Pons (tissue), 1 donor: ENCODE measurements around the gene GIGYF2.
"Not testable (repeated sequence)": the region's sequence is repeated elsewhere in the genome, so short reads cannot be mapped to it uniquely, and the experiment has no call there.

ENCODE experiments used
- DNase-seq: peaks from one replicate; pipeline ENCODE4 v3.0.0-alpha.2; 2016; ENCODE audit warnings: low spot score

The GIGYF2 gene

DNA sequence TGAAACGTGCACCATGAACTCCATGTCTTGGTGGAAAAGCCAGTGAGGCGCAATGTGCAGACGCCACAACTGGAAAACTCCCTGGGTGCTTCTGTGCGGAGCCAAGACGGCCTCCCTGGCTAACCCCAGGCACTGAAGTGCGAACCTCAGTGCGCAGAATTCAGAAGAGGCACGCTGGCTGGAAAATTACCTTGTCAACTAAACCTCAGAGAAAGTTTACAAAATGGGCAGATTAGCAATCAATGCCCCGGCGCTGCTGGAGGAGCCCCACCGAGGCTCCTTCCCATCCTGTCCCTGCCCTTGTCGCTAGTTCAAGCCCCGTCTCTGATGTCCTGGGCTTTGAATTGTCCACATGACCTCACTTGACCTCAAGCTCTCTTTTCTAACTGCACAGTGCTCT lies 195.1 kb downstream of the GIGYF2 start:
- no peak for DNase-seq

DNA sequence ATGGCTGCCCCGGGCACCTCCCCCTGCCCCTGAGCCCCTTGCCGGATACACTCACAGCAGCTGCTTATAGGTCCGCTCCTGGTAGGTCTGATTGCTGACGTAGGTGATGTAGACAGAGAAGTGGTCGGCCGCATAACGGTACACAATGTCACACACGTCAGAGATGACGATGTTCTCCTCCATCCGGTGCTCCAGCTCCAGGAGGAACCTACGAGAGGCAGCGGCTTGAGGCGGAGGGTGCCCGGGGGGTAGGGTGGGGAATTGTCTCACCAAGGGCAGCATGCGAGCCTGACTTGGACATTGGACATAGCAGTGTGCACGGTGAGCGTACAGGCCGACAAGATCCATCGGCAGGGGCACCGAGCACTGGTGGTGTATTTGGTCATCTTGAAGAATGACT lies 195.7 kb downstream of the GIGYF2 start:
- no peak for DNase-seq

DNA sequence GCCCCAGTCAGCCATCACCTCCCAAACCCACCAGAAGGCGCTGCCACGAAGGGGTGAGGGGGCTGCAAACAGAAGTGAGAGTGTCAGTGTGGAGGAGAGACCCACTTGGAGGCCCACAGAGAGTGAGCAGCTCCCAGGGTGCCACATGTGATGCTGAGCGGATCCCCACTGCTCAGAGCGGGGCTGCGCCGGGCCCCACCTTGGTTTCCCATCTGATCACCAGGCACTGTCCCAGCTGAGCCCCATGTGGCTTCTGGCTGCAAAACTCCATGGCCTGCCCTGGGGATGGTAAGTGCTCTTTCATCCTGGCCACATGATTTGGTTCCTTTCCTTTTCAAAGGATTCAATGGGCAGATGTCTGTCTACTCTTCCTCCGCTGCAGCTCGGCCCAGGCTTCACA lies 196.7 kb downstream of the GIGYF2 start:
- no peak for DNase-seq

DNA sequence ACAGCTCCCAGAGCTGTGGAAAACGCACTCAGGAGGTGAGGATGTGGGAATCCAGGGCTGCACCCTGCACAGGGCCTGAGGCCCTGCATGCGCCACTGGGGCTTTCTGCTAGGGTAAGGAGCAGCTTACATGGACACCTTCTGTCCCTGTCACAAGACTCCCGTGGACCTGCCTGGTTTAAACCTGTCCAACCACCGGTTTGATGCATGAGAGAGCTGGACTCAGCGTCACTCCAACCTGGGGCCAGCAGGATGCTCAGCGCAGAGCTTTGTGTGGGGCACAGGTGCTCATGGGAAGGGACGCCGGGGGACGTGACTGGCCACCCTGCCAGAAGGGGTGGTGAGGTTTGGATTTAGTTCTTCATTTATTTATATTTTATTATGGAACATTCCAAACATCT lies 197.1 kb downstream of the GIGYF2 start:
- no peak for DNase-seq

DNA sequence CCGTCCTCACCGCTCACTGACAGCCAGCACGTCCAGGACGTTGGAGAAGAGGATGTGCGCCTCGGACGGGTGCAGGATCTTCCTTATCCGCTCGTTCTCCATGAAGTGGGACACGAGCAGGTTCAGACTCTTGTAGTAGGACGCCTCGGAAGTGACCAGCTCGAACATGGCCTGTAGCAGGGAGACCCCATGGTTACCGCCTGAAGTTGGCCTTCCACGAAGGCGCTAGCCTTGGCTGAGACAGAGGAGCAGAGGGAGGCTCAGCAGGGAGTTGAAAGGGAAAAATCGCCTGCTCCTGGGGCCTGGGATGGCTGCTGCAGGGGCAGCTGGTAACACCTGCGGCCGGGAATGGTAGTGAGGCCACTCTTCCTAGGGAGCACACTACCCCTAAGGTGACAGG lies 197.6 kb downstream of the GIGYF2 start:
- no peak for DNase-seq

DNA sequence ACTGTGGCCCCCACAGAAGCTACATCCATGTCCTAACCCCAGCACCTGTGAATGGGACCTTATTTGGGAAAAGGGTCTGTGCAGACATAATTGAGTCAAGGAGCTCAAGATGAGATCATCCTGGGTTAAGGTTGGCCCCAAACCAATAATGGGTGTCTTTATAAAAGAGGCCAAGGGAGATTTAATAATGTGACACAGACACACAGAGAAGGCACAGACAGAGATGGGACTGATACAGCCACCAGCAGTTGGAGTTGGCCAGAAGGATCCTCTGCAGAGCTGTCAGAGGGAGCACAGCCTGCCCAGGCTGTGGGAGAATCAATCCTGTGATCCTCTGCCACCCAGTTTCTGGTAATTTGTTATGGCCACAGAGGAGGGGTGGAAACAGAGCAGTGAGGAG lies 199.0 kb downstream of the GIGYF2 start:
- no peak for DNase-seq

DNA sequence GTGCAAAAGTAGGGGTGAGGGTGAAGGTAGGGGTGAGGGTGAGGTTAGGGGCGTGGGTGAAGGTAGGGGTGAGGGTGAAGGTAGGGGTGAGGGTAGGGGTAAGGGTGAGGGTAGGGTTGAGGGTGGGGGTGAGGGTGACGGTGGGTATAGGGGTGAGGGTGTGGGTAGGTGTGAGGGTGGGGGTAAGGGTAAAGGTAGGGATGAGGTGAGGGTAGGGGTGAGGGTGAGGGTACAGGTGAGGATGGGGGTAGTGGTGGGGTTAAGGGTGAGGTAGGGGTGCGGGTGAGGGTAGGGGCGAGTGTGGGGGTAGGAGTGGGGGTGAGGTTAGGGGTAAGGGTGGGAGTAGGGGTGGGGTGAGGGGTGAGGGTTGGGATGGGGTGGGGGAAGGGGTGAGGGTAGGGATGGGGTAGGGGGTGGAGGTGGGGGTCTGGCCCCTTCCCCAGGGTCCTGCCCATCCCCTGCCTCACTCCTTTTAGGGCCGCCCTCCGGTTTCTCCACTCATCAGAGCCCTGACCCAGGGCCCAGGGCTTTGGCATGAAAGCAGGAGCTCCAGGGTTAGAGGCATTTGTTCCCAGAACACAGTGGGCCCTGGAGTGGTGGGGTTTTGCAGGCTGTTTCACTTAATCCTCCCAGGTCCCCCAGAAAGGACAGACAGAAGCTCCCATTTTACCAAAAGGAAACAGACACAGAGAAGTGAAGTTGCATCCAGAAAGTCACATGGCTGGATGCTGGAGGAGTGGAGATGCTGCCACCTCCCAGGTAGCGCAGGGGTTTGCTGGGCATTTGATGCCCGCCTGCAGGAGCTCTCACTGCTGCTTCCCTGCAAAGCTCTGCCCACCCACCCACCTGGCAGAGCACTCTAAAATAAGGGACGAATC lies 199.8 kb downstream of the GIGYF2 start:
- DNase-seq = no peak

DNA sequence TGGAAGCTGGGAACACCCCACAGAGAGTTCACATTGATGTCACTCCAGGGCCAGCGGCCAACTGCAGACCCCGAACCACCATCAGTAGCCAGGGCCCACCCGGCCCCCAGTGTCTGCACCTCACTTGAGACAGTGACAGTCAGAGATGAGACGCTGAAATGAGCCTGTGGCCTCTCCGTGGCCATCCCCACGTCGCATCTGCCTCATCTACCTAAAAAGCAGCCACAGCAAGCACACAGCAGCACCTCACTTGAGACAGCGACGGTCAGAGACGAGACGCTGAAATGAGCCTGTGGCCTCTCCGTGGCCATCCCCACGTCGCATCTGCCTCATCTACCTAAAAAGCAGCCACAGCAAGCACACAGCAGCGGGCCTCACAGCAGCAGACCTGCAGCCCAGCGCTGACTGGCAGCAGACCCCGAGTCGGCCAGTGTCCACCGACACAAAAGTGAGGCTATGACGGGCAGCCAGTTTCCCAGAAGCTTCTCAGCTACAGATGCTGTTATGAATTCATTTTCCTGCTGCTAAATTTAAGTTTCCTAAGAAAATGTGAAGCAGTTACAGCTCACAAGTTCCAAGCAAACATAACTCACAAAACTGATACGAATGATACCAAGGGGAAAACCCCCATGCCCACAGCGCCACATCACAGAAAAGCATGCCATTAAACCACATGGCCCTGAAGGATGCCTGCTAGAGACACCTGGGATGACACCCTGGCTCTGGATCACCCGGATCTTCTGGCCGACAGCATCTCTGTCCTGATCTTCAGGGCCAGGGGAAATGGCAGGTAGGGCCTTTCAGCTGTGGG lies 200.7 kb downstream of the GIGYF2 start:
- no peak for DNase-seq

DNA sequence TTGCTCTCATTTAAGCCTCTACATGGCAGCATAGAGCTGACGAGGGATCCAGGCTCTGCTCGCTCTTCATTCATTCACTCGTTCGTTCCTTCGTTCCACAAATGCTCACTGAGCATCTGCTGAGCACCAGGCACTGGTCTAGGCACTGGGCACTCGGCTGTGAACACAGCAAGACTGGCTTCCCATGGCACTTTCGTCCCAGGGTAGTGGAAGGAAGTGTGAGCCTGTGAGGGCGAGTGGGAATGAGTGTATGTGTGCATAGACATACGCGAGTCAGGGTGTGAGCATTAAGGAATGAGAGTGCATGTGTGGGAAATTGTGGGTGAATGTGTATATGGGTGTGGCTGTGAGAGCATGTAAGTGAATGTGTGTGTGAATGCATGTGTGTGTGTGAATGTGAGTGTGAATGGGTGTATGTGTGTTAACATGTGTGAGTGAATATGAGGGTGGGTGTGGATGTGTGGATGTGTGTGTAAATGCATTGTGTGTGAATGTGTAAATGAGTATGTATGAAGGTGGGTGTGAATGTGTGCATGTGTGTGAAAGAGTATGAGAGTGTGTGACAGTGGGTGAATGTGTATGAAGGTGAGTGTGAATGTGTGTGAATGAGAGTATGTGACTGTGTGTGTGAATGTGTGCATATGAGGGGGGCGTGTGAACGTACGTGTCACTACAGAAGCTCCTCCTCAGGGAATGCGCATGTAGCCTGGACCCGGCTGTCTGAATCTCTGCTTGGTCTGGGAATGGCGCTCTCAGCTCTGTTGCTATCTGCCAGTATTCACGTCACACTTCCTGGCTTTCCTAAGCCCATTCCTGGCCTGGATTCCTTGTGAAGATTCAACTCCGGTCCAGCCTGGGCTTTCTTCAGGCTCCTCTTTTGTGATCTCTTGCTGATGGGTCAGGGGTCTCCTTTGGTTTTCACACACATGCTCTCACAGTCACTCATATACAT lies 201.7 kb downstream of the GIGYF2 start:
- DNase-seq = no peak

DNA sequence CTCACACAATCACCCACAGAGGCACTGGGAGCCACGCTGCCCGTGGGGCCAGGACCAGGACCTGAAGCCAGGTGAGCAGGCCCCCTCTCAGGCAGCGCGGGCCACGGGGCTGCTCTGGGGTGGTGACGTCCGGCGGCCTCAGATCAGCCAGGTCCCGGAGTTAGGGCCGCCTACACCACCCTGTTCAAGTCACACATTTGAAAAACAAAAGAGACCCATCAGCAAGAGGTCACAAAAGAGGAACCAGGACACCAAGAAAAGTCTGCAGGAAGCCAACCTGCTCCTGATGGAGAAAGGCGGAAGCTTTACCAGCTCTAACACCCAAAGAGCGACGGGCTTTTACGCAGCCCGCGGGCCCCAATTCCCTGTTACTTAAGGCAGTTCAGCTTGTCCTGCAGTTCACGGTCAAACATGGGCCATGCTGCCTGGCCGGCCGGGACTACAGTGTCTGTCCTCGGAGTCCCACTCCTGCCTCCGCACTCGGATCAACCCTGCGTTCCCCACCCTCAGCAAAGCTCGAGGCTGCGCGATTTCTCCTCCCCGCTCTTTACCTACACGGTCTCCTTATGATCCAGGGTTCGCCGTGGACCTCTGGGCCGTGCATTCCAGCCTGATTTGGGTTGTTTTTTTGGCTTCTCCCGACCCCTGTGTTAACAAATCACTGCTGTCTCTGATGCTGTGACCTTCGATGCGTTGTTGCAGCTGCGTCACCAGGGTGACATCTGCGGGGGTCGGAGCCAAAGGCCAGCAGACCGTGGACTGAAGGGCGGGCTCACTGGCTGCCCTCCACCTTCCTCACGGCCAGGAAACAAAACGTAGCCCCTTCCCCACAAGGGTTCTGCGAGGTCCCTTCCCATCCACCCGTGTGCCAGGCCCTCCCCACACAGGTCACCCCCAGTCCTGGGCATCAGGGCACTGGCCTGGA lies 203.9 kb downstream of the GIGYF2 start:
- no peak for DNase-seq

DNA sequence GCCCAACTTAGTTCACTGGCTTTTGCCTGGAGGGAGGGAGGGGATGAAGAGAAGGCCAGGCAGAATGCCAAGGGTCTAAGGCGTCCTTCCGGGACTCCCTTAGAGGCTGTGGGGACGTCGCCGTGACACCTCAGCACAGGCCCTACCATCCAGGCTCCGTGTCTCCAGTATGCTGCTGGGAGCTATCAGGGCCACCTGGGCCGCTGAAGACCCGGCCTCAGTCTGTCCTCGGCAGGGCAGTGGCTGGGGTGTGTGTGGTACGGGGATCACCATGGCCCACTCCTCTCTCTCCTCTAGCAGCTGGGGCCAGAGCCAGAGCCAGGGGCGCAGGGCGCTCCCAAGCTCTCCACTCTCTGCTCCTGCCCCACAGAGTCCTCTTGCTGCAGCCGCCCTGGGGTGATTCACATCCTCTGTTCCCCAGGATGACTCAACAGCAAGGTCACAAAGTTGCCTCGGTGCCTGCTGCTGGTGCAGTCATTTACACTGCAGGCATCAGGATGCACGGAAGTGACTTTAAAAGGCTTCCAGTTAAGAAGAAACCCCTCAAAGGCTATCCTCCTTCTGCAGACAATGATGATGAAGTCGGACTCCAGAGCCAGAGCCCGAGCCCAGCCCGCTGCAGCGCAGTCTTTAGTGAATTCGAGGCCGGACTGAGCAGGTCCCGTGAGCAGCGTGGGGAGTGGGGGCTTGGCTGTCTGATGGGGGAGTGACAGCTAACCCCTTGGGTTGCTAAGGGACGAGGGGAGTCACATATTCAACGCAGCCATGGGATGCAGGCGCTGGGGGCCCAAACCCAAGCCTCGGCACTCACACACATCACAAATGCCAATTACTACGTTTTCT lies 204.8 kb downstream of the GIGYF2 start:
- no peak for DNase-seq

DNA sequence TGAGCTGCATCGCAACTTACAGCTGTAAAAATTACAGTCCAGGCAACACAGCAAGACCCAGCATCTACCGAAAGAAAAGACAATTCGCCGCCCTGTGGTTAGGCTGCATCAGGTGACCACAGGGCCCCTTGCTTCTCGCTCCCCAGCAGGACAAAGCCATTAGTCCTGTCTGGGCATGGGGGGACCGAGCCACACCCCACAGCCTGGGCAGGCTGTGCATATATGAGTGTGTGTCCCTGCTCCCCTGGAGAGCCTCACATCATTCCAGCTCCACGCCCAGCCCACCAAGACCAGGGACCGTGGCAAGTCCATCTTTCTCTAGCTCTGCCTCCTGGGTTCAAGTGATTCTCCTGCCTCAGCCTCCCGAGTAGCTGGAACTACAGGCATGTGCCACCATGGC lies 206.9 kb downstream of the GIGYF2 start:
- DNase-seq = no peak

DNA sequence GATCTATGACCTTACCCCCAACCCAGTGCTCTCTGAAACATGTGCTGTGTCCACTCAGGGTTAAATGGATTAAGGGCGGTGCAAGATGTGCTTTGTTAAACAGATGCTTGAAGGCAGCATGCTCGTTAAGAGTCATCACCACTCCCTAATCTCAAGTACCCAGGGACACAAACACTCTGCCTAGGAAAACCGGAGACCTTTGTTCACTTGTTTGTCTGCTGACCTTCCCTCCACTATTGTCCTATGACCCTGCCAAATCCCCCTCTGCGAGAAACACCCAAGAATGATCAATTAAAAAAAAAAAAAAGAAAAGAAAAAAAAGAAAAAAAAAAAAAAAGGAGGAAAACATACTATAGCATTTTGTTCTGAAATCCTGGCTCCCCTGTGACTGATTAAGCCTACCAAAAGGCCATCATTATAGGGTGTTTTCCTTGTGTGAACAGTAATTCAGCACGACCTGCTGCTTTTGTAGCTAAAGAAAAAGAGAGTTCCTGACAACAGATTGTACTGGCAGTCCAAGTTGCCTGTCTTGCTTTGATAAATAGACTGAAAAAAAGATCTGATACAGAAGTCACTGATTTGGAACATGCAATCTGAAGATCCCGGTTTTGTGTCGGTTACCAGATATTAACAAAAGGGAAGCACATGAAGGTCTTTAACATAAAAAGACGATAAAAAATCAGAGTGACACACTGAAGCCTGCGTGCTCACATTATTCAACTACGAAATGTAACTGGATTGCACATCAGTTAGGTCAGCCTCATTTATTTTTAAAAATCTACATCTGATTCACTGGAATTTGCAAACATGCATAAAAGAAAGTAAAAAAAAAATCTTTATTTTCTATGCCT lies 210.0 kb downstream of the GIGYF2 start:
- not testable (repeated sequence) for DNase-seq

DNA sequence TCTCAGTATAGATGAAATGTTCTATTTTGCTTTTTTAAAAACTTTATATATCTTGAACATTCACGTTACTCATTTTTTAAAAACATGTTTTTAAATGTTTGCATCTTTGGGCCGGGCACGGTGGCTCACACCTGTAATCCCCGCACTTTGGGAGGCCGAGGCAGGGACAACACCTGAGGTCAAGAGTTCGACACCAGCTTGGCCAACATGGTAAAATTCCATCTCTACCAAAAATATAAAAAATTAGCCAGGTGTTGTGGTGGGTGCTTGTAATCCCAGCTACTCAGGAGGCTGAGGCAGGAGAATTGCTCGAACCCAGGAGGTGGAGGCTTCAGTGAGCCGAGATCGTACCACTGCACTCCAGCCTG lies 210.6 kb downstream of the GIGYF2 start:
- DNase-seq = not testable (repeated sequence)

DNA sequence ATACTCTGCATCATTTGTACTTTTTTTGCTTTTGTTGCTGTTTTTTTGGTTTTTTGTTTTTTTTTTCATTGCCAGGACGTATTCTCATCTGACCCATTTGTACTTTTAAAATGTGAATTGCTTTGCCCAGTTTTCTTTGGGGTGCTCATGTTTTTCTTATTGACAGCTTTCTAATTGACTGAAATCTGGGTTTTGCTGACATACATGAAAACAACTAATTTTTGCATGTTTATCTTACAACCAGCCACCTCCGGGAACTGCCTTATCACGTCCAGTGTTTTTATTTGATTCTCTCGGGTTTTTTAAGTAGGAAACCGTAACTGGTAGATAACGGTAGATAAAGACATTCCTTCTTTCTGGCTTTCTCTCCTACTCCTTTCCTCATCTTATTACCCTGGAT lies 211.6 kb downstream of the GIGYF2 start:
- no peak for DNase-seq
